Measurements from ENCODE around the gene SLC38A8. TPM values are rescaled to one million over a fixed set of nuclear protein-coding genes. Genes with fewer than 3 reads are reported as not detected.

The SLC38A8 gene
- total and polyA plus RNA-seq, 2 experiments from 2014 or later: not detected

DNA sequence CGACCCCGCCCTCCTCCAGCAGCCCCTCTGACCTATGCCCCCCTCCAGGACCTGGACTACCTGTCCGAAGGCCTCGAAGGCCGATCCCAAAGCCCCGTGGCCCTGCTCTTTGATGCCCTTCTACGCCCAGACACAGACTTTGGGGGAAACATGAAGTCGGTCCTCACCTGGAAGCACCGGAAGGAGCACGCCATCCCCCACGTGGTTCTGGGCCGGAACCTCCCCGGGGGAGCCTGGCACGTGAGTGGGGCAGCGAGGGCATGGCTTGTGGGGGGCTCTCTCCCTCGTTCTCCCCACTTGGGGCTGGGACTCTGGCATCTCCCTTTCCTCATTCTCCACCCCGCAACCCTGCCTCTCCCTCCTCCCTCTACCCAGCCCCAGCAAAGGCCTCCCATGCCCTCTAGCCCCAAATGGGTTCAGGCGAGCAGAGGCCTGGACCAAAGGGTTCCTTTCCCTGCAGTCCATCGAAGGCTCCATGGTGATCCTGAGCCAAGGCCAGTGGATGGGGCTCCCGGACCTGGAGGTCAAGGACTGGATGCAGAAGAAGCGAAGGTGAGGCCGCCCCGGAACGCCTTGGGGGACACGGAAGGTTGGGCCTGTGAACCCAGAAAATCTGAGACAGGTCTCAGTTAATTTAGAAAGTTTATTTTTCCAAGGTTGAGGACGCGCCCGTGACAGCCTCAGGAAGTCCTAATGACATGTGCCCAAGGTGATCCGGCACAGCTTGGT lies 81.9 kb downstream of the SLC38A8 start:
- Histone ChIP-seq H3K36me3 (no peaks in the 10 kb centered on the region), H3K27me3 (peaks cover 6% of the 10 kb centered on the region), H3K27ac (no peak overlapping the region), H3K4me3 (no peak overlapping the region), H3K9me3 (ENCODE audit: low read depth) (no peaks in the 10 kb centered on the region), H3K4me1 (ENCODE audit: low read depth) (no peaks in the 10 kb centered on the region)
- TF ChIP-seq, protein P1, sequence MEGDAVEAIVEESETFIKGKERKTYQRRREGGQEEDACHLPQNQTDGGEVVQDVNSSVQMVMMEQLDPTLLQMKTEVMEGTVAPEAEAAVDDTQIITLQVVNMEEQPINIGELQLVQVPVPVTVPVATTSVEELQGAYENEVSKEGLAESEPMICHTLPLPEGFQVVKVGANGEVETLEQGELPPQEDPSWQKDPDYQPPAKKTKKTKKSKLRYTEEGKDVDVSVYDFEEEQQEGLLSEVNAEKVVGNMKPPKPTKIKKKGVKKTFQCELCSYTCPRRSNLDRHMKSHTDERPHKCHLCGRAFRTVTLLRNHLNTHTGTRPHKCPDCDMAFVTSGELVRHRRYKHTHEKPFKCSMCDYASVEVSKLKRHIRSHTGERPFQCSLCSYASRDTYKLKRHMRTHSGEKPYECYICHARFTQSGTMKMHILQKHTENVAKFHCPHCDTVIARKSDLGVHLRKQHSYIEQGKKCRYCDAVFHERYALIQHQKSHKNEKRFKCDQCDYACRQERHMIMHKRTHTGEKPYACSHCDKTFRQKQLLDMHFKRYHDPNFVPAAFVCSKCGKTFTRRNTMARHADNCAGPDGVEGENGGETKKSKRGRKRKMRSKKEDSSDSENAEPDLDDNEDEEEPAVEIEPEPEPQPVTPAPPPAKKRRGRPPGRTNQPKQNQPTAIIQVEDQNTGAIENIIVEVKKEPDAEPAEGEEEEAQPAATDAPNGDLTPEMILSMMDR (IDR thresholded peaks at IDR 0.05; ENCODE audit: low read depth, low read length): no peak
- DNase-seq (ENCODE audit: low read depth in 1 of 2, low spot score in 1 of 2): no peak

Other genes starting within 250 kb of the SLC38A8 start
- 16.7 and 47.5 TPM in 2 replicates for gene HSBP1, start 234.8 kb downstream of the SLC38A8 start, total RNA-seq
- 481 and 529 TPM in 2 replicates for gene HSBP1, start 234.8 kb downstream of the SLC38A8 start, polyA plus RNA-seq
- gene MLYCD, start 143.7 kb downstream of the SLC38A8 start, total RNA-seq: 8.0 and 9.3 TPM in 2 replicates
- gene MLYCD, start 143.7 kb downstream of the SLC38A8 start, polyA plus RNA-seq: 9.9 and 10.6 TPM in 2 replicates
- gene OSGIN1, start 89.6 kb downstream of the SLC38A8 start, total RNA-seq: 0.60 and 3.4 TPM in 2 replicates
- gene OSGIN1, start 89.6 kb downstream of the SLC38A8 start, polyA plus RNA-seq: 0.76 and 3.4 TPM in 2 replicates
- 0.63 and 2.7 TPM in 2 replicates for gene NECAB2, start 74.6 kb downstream of the SLC38A8 start, total RNA-seq
- 0.90 and 2.2 TPM in 2 replicates for gene NECAB2, start 74.6 kb downstream of the SLC38A8 start, polyA plus RNA-seq
- gene MBTPS1, start 74.1 kb upstream of the SLC38A8 start, total RNA-seq: 69.7 and 70.1 TPM in 2 replicates
- gene MBTPS1, start 74.1 kb upstream of the SLC38A8 start, polyA plus RNA-seq: 61.0 and 64.5 TPM in 2 replicates
- 51.7 and 58.9 TPM in 2 replicates for gene HSDL1, start 102.4 kb upstream of the SLC38A8 start, total RNA-seq
- gene HSDL1, start 102.4 kb upstream of the SLC38A8 start, polyA plus RNA-seq: 60.0 and 78.1 TPM in 2 replicates
- gene DNAAF1, start 102.5 kb upstream of the SLC38A8 start, total RNA-seq: 0.51 and 1.3 TPM in 2 replicates
- 0.82 and 1.1 TPM in 2 replicates for gene DNAAF1, start 102.5 kb upstream of the SLC38A8 start, polyA plus RNA-seq
- gene TAF1C, start 144.3 kb upstream of the SLC38A8 start, total RNA-seq: 37.2 and 73.4 TPM in 2 replicates
- gene TAF1C, start 144.3 kb upstream of the SLC38A8 start, polyA plus RNA-seq: 54.8 and 62.7 TPM in 2 replicates
- gene ADAD2, start 148.4 kb upstream of the SLC38A8 start, total RNA-seq: 0.04 TPM in 1 of 2 replicates, not detected in the other
- not detected in 2 replicates for gene ADAD2, start 148.4 kb upstream of the SLC38A8 start, polyA plus RNA-seq
- gene KCNG4, start 197.2 kb upstream of the SLC38A8 start, total RNA-seq: not detected in 2 replicates
- not detected in 2 replicates for gene KCNG4, start 197.2 kb upstream of the SLC38A8 start, polyA plus RNA-seq

Data from cardiac muscle cell (in vitro differentiated cells and primary cell).